IPS-18c (cell line): ENCODE results near the gene DUSP8.

ENCODE experiments used
- H3K4me3 ChIP-seq: 2 replicates; pipeline ENCODE4 v1.7.0; 2013; ENCODE audit warnings: low read depth, mild to moderate bottlenecking, low read length, moderate library complexity; ENCODE audit not compliant: insufficient read depth
- H3K9me3 ChIP-seq: one replicate; pipeline ENCODE4 v1.6.1; 2013; ENCODE audit warnings: mild to moderate bottlenecking, low read length, moderate library complexity; ENCODE audit not compliant: control insufficient read depth, insufficient read depth

Gene DUSP8

GRCh38 chr11:1560002-1560648 is 11.9 kb downstream of the DUSP8 start:
- Histone ChIP-seq H3K9me3 (no peaks in the 10 kb centered on the region), H3K4me3 (no peak overlapping the region)

DNA sequence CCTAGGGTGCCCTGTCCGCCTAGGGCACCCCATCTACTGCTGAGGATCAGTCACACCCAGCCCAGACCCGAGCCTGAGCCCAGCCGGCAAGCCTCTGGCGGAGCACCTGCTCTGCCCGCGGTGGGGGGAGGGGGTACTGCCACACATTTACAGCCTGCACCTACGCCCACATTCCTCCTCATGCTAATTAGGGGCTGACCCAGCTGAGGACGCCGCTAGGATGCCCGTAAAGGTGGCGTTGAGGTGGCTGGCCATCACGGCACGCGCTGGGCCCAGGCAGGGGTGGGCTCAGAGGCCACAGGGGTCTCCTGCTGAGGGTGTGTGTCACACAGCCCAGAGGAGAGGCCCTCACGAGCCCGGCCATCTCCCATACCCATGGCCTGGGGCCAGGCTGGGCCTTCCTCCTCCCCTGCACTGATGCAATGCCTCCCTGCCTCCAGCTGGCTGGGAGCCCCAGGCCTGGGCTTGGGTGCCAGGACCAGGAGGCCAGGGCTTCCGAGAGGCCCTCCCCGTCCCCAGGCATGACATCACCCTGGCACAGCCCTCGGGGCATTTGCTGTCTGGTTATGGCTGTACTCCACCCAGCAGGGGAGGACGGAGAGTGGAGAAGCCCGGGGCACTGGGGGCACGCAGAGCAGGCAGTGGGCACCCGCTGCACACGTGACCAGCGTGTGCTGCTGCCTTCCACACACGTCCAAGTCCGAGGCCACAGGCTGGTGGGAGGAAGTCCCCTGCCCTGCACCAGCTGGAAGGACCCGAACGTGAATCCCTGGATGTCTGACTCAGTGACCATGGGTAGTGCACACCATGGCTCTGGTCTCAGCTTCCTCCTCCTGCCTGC is 12.7 kb downstream of the DUSP8 start:
- Histone ChIP-seq H3K9me3 (no peaks in the 10 kb centered on the region), H3K4me3 (no peak overlapping the region)

DNA sequence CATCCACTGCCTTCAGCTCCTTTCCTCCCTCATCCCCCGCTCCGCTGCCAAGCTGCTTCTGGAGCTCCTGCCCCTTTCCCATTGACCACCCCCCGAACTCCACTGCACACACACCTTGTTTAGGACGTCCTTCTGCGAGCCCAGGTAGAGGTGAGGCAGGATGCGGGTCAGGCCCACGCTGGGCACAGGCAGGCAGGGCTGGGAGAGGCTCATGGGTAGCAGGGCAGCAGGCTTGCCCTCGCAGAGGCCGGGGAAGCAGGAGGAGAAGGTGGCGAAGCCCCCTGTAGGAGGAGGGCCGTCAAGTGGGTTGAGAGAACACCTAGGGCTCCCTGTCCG is 13.3 kb downstream of the DUSP8 start:
- H3K9me3 ChIP-seq: no peaks in the 10 kb centered on the region
- no peak overlapping the region for H3K4me3 ChIP-seq

- no peaks in the 10 kb centered on the region for H3K9me3 ChIP-seq
- H3K4me3 ChIP-seq: no peak overlapping the region
Measured at GRCh38 chr11:1557904-1558774, 13.9 kb downstream of the DUSP8 start.

GRCh38 chr11:1557051-1557884 is 14.8 kb downstream of the DUSP8 start:
- no peak overlapping the region for H3K4me3 ChIP-seq
- H3K9me3 ChIP-seq: no peaks in the 10 kb centered on the region

DNA sequence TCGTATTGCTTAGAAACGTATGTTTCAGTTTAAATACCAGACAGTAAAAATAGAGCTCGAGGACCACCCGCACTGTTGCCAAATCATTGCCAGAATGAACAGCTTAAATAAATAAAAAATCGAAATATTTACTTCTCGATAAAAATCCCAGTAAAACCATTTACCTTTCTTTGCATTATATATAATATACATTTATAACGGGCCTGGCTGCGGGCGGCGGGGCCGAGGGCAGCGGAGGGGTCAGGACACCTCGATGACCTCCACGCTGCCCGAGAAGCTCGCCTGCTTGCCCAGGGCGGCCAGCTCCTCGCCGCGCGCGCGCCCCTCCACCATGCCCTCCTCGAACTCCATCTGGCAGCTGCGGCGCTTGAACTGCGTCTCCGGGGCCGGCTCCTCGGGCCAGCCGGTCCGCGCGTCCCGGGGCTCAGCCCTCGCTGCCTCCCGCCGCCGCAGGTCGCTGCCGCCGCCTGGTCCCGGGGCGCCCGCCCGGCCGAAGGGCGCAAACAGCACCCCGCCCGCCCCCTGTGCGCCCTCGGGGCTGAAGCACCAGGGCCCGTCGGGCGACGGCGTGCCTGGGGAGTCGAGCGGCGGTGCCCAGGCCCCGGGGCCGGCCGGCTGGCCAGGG is 15.7 kb downstream of the DUSP8 start:
- H3K4me3 ChIP-seq: no peak overlapping the region

GRCh38 chr11:1555713-1556153 is 16.3 kb downstream of the DUSP8 start:
- Histone ChIP-seq H3K4me3 (no peak overlapping the region; the same call in 1 of the 2 replicates), H3K9me3 (no peaks in the 10 kb centered on the region)

More for the DNA sequence above, 15.7 kb downstream of the DUSP8 start:
- no peaks in the 10 kb centered on the region for H3K9me3 ChIP-seq

DNA sequence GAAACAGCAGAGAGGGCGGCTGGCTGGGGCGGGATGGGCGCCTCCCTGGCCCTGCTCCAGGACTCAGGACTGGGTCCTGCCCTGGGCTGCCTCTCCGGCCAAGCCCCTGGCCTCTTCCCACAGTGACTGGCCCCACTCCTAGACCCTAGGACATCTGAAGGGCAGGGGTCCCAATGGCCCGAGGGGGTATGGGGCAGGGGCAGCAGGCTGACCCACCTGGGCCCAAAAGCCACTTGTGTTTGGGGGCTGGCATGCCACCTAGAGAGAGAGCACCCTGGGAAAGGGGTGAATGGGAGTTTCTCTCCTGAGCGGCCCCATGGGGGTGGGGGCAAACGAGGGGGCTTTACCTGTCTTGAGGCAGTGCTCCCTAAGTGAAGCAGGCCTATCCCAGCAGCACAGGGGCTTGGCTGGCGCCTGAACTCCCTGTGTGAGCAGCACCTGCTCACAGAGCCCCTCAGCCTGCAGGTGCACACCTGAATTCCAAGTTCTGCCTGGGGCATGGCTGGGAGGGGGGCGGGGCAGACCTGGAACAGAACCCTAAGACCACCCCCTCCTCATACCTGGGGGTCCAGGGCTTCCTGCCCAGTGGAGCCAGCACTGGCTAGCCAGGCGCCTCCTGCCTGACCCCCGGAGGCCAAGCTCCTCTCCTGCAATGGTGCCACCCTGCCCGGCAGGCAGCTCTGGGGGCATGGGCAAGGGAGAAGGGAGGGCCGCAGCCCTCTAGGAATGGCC is 16.9 kb downstream of the DUSP8 start:
- H3K9me3 ChIP-seq: no peaks in the 10 kb centered on the region
- no peak overlapping the region for H3K4me3 ChIP-seq

DNA sequence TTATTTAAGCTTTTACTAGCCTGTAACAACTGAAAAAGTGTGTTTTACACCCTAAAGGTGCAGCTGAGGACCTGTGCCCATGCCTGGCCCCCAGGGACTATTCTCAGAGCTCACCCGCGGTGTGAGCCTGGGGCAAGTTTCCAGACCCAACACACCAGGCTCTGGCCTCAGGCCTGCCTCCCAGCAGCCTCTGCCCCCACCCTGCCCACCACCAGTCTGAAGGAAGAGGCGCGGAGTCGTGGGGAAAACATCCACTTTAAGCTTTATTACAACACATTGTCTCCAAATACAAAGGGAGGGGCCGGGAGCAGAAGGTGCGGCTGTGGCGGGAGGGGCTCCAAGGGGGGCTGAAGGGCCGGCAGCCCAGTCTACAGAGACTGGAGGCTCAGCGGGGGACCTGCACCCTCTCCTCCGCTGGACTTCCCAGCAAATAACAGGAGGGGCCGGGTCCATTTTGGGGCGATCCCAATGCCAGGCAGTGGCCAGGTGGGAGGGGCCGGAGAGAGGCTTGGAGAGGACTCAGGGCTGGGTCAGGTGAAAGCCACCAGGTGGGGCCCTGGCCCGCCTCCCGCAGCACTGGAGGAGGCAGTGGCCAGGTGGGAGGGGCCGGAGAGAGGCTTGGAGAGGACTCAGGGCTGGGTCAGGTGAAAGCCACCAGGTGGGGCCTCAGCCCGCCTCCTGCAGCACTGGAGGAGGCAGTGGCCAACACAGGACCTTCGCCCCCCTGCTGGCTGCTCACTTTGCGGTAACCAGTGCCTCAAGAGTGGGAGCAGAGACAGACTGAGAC is 18.1 kb downstream of the DUSP8 start:
- no peaks in the 10 kb centered on the region for H3K9me3 ChIP-seq
- no peak overlapping the region for H3K4me3 ChIP-seq

- Histone ChIP-seq H3K9me3 (no peaks in the 10 kb centered on the region), H3K4me3 (no peak overlapping the region)
Measured at GRCh38 chr11:1549338-1550330, 22.4 kb downstream of the DUSP8 start.

DNA sequence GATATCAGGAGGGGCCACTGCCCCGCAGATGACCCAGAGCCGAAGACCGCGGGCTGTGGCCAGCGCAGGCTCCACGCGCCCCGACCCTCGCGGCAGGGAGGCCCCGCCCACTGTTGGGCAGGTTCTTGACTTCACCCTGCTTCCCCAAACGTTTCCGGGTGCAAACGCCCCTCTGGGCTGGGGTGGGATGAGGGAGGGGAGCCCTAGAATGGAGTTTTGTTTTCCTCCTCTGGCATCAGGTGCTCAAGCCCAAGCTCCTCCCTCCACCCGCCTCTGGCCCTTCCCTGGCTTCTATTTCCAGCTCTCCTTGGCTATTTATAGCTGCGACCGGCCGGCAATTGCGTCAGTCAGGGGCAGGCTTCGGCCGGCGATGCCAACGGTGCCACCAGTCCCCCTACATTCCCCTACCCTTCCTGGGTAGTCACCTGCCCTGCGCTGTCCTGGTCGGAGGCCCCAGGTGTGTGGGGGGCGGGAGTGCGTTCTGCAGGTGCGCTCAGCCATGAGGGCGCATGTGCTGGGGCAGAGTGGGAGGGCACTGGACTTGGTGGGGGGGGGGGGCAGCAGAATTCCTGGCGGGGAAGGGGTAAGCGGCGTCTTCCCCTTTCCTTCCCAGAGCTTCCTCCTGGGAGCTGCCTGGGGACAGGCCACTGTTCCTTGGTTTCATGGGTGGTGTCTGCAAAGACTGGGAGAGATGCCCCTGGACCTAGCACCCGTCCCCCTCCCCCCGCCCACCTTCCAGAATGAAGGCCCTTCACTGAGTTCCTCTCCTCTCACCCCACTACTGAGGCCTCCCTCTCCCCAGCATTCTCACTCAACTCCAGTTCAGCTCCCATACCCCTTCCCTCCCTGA is 23.6 kb downstream of the DUSP8 start:
- peak overlapping the region; percentile 41 for H3K4me3 ChIP-seq
- no peaks in the 10 kb centered on the region for H3K9me3 ChIP-seq

DNA sequence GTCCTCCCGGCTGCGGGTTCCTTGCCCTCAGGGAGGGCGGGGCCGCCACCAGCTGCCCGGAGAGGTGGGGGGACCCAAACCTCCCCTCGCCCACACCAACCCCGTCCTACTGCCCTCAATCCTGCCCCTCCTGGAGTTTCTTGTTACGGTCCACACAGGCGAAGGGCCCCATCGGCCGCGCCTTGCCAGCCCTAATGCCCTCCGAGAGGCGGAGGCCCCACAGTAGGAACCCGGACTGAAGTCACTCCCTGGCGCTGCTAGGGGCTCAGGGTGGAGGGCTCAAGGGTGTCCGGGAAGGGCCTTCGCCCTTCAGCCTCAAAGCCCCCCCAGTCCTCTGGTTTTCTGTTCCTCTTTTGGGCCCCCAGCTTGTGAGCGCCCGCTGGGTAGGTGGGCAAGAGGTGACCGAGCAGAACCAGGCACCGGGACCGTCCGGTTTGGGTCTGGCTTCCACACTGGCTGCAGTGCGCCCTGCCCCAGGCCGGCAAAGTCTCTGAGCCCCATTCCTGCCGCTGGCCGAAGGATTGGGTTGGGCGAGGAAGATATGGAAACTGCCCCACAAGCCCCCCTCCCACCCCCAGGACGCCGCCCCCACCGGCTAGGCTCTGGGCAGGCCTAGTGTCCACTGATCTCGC is 24.5 kb downstream of the DUSP8 start:
- peak overlapping the region; percentile 59 for H3K4me3 ChIP-seq
- H3K9me3 ChIP-seq: no peaks in the 10 kb centered on the region
